ENCODE data around the gene HIPK1. TPM values are rescaled to one million over a fixed set of nuclear protein-coding genes. Genes with fewer than 3 reads are reported as not detected.

The HIPK1 gene
- total RNA-seq (2021) (52.2 to 56.9 TPM (median 53.9 TPM) in 3 replicates), Bru-seq, nascent RNA (percentile 82 among the genes with signal in this experiment)
- long read RNA-seq, experiment 1, full-length matches to known transcripts = 15 of 102 reads
- long read RNA-seq, experiment 1, partial matches to known transcripts = 23 of 102 reads
- long read RNA-seq, experiment 1, other reads (novel, unspliced or antisense) = 64 of 102 reads
- long read RNA-seq, experiment 2, partial matches to known transcripts = 36 of 44 reads
- long read RNA-seq, experiment 2, other reads (novel, unspliced or antisense) = 8 of 44 reads
- long read RNA-seq, experiment 3 = 0 reads

GRCh38 chr1:113928941-113929749 lies at the start of gene HIPK1:
Gene HIPK1 (plus strand): TSS chr1:113929324.
- Mint-ChIP-seq H3K9me3 (no peaks in the 10 kb centered on the region), H3K27ac (peak within 1 kb of the TSS; percentile 84), H3K36me3 (no peaks in the 10 kb centered on the region), H3K4me3 (peak within 1 kb of the TSS; percentile 93), H3K4me1 (peaks cover 36% of the 10 kb centered on the region), H3K27me3 (ENCODE audit: low read depth) (peaks cover 18% of the 10 kb centered on the region)
- ChIA-PET POLR2A (interaction anchor here (0.6 to 2.7 kb wide), 4 partner anchors 11 to 333 kb away, joined by 3 to 23 read pairs (median 4); partner anchors contain the start of genes AP4B1 and DCLRE1B), CTCF (interaction anchor here (0.6 to 3.4 kb wide), 5 partner anchors 10 to 94 kb away, joined by 3 to 19 read pairs (median 3); partner anchors contain the start of genes AP4B1 and DCLRE1B)
- ATAC-seq (peak; percentile 86), DNase-seq (ENCODE audit: low spot score) (peak; percentile 94)
- TF ChIP-seq AR (CRISPR knock-in tag; IDR thresholded peaks at IDR 0.05) (no peak), ARID4B (CRISPR knock-in tag; IDR thresholded peaks at IDR 0.05; ENCODE audit: borderline replicate concordance) (peak; percentile 89), GTF2I (CRISPR knock-in tag; conservative IDR thresholded peaks at IDR 0.05) (no peak), CBFB (CRISPR knock-in tag; IDR thresholded peaks at IDR 0.05; ENCODE audit: low read depth) (no peak), ZNF317 (CRISPR knock-in tag; IDR thresholded peaks at IDR 0.05; ENCODE audit: borderline replicate concordance, low read depth) (no peak), ZNF416 (CRISPR knock-in tag; IDR thresholded peaks at IDR 0.05) (no peak), ZNF263 (CRISPR knock-in tag; IDR thresholded peaks at IDR 0.05; ENCODE audit: low read depth) (no peak), HMGXB4 (CRISPR knock-in tag; IDR thresholded peaks at IDR 0.05) (peak; percentile 83), GABPB1 (CRISPR knock-in tag; IDR thresholded peaks at IDR 0.05) (peak; percentile 79), ZNF138 (CRISPR knock-in tag; conservative IDR thresholded peaks at IDR 0.05) (no peak), USF2 (CRISPR knock-in tag; IDR thresholded peaks at IDR 0.05) (no peak), RORB (CRISPR knock-in tag; IDR thresholded peaks at IDR 0.05) (no peak), ZMAT4 (CRISPR knock-in tag; IDR thresholded peaks at IDR 0.05) (no peak), SMAD3 (CRISPR knock-in tag; IDR thresholded peaks at IDR 0.05; ENCODE audit: borderline replicate concordance) (0 out of 2 replicates have a peak, but pooled peaks have one; percentile 44), ETV6 (CRISPR knock-in tag; IDR thresholded peaks at IDR 0.05) (peak; percentile 78; the same call in 1 of the 2 replicates), MXD4 (CRISPR knock-in tag; IDR thresholded peaks at IDR 0.05; ENCODE audit: borderline replicate concordance) (no peak), CTCF (IDR thresholded peaks at IDR 0.05) (no peak), ZNF219 (CRISPR knock-in tag; IDR thresholded peaks at IDR 0.05; ENCODE audit: borderline replicate concordance) (no peak), ATF6 (CRISPR knock-in tag; IDR thresholded peaks at IDR 0.05) (no peak), FOXJ3 (CRISPR knock-in tag; IDR thresholded peaks at IDR 0.05; ENCODE audit: borderline replicate concordance) (0 out of 2 replicates have a peak, but pooled peaks have one; percentile 28), TEAD4 (CRISPR knock-in tag; IDR thresholded peaks at IDR 0.05) (no peak)

All from WTC11 (cell line).